Measurements from ENCODE around the gene SLC25A25. TPM values are rescaled to one million over a fixed set of nuclear protein-coding genes. Genes with fewer than 3 reads are reported as not detected.

SLC25A25 gene
- total and polyA plus RNA-seq, 5 experiments from 2014 or later, result 12.1 to 18.9 (median 17.8) TPM

GRCh38 chr9:128116104-128117083, 48.4 kb downstream of the SLC25A25 start:
- peaks cover 3 to 24% (median 12%) of the 10 kb centered on the region in 4 donors for H3K4me1 Mint-ChIP-seq
- H3K27ac Mint-ChIP-seq, result peak overlapping the region in 3 of 10 donors; percentile 9 to 49 (median 35)
- peaks cover 0 to 22% (median 6%) of the 10 kb centered on the region in 3 donors for H3K36me3 Mint-ChIP-seq
- no peaks in the 10 kb centered on the region for H3K27me3 Mint-ChIP-seq
- H3K4me3 Mint-ChIP-seq, result no peak overlapping the region
- peak in 1 of 10 donors; percentile 60 for DNase-seq
- POLR2A ChIA-PET, result interaction anchor here (0.6 to 1.1 kb wide), 3 partner anchors 13 to 25 kb away, joined by 3 to 4 read pairs (median 3); no protein-coding TSS in a partner anchor
- no peak for ATAC-seq
- no peaks in the 10 kb centered on the region for H3K9me3 Mint-ChIP-seq

GRCh38 chr9:128117613-128118471, 49.8 kb downstream of the SLC25A25 start:
- peak; percentile 90 to 94 for ATAC-seq
- peak overlapping the region in 5 of 10 donors; percentile 25 to 62 (median 50) for H3K4me3 Mint-ChIP-seq
- POLR2A ChIA-PET, result interaction anchor here (0.7 to 1.7 kb wide), 6 partner anchors 11 to 142 kb away, joined by 3 to 8 read pairs (median 4); no protein-coding TSS in a partner anchor
- H3K9me3 Mint-ChIP-seq, result no peaks in the 10 kb centered on the region
- H3K27me3 Mint-ChIP-seq, result no peaks in the 10 kb centered on the region
- peak; percentile 86 to 100 (median 94) for DNase-seq
- H3K36me3 Mint-ChIP-seq, result peaks cover 0 to 29% (median 6%) of the 10 kb centered on the region in 3 donors
- H3K4me1 Mint-ChIP-seq, result peaks cover 3 to 24% (median 12%) of the 10 kb centered on the region in 4 donors
- H3K27ac Mint-ChIP-seq, result peak overlapping the region in 8 of 10 donors; percentile 18 to 92 (median 47)

- H3K4me1 Mint-ChIP-seq, result peaks cover 3 to 24% (median 12%) of the 10 kb centered on the region in 4 donors
- H3K27me3 Mint-ChIP-seq, result no peaks in the 10 kb centered on the region
- H3K4me3 Mint-ChIP-seq, result no peak overlapping the region
- H3K27ac Mint-ChIP-seq, result peak overlapping the region in 1 of 10 donors; percentile 90
- DNase-seq, result no peak
- peaks cover 0 to 31% (median 3%) of the 10 kb centered on the region in 3 donors for H3K36me3 Mint-ChIP-seq
- no peak for ATAC-seq
- POLR2A ChIA-PET, result interaction anchor here (0.7 to 1.7 kb wide), 5 partner anchors 10 to 142 kb away, joined by 3 to 8 read pairs (median 3); no protein-coding TSS in a partner anchor
- H3K9me3 Mint-ChIP-seq, result no peaks in the 10 kb centered on the region
Observed at GRCh38 chr9:128118472-128118857, 50.4 kb downstream of the SLC25A25 start.

- Mint-ChIP-seq H3K36me3 (peaks cover 0 to 35% (median 0%) of the 10 kb centered on the region in 3 donors), H3K27me3 (no peaks in the 10 kb centered on the region), H3K4me3 (no peak overlapping the region), H3K9me3 (no peaks in the 10 kb centered on the region), H3K27ac (peak overlapping the region in 1 of 10 donors; percentile 90), H3K4me1 (peaks cover 3 to 24% (median 12%) of the 10 kb centered on the region in 4 donors)
- peak in 1 of 10 donors; percentile 48 for DNase-seq
- POLR2A ChIA-PET, result interaction anchor here (0.6 kb wide), 1 partner anchor 67 kb away, joined by 3 read pairs; no protein-coding TSS in a partner anchor
- ATAC-seq, result no peak
Observed at GRCh38 chr9:128118971-128119665, 51.1 kb downstream of the SLC25A25 start.

GRCh38 chr9:128120061-128120740, 52.2 kb downstream of the SLC25A25 start:
- Mint-ChIP-seq H3K27me3 (no peaks in the 10 kb centered on the region), H3K4me1 (peaks cover 5 to 30% (median 17%) of the 10 kb centered on the region in 4 donors), H3K9me3 (no peaks in the 10 kb centered on the region), H3K27ac (no peak overlapping the region), H3K4me3 (no peak overlapping the region), H3K36me3 (peaks cover 0 to 38% (median 2%) of the 10 kb centered on the region in 3 donors)
- DNase-seq (peak in 1 of 10 donors; percentile 54), ATAC-seq (no peak)
- POLR2A ChIA-PET, result interaction anchor here (0.6 kb wide), 1 partner anchor 68 kb away, joined by 3 read pairs; no protein-coding TSS in a partner anchor

- peaks cover 0 to 36% (median 2%) of the 10 kb centered on the region in 3 donors for H3K36me3 Mint-ChIP-seq
- H3K27me3 Mint-ChIP-seq, result no peaks in the 10 kb centered on the region
- peaks cover 10 to 32% (median 24%) of the 10 kb centered on the region in 4 donors for H3K4me1 Mint-ChIP-seq
- H3K9me3 Mint-ChIP-seq, result no peaks in the 10 kb centered on the region
- H3K4me3 Mint-ChIP-seq, result no peak overlapping the region
- H3K27ac Mint-ChIP-seq, result no peak overlapping the region
- POLR2A ChIA-PET, result no interaction called here
- ATAC-seq, result no peak
- DNase-seq, result peak in 1 of 10 donors; percentile 55
Observed at GRCh38 chr9:128120741-128121465, 52.9 kb downstream of the SLC25A25 start.

- ATAC-seq (no peak), DNase-seq (no peak)
- Mint-ChIP-seq H3K4me1 (peaks cover 11 to 32% (median 29%) of the 10 kb centered on the region in 4 donors), H3K36me3 (peaks cover 0 to 34% (median 2%) of the 10 kb centered on the region in 3 donors), H3K9me3 (no peaks in the 10 kb centered on the region), H3K27ac (no peak overlapping the region), H3K27me3 (no peaks in the 10 kb centered on the region), H3K4me3 (no peak overlapping the region)
- POLR2A ChIA-PET, result interaction anchor here (0.7 kb wide), 1 partner anchor 20 kb away, joined by 3 read pairs; no protein-coding TSS in a partner anchor
Observed at GRCh38 chr9:128121466-128121810, 53.4 kb downstream of the SLC25A25 start.

GRCh38 chr9:128121924-128122808, 54.1 kb downstream of the SLC25A25 start:
- no peak for DNase-seq
- H3K27ac Mint-ChIP-seq, result no peak overlapping the region
- peaks cover 0 to 34% (median 2%) of the 10 kb centered on the region in 3 donors for H3K36me3 Mint-ChIP-seq
- no peaks in the 10 kb centered on the region for H3K9me3 Mint-ChIP-seq
- H3K4me3 Mint-ChIP-seq, result no peak overlapping the region
- no peak for ATAC-seq
- POLR2A ChIA-PET, result interaction anchor here (0.7 kb wide), 1 partner anchor 20 kb away, joined by 3 read pairs; no protein-coding TSS in a partner anchor
- H3K4me1 Mint-ChIP-seq, result peaks cover 11 to 34% (median 30%) of the 10 kb centered on the region in 4 donors
- H3K27me3 Mint-ChIP-seq, result no peaks in the 10 kb centered on the region

GRCh38 chr9:128122809-128123175, 54.8 kb downstream of the SLC25A25 start:
- Mint-ChIP-seq H3K4me3 (no peak overlapping the region), H3K9me3 (no peaks in the 10 kb centered on the region), H3K36me3 (peaks cover 0 to 34% (median 2%) of the 10 kb centered on the region in 3 donors), H3K27ac (no peak overlapping the region), H3K4me1 (peaks cover 9 to 30% (median 26%) of the 10 kb centered on the region in 4 donors), H3K27me3 (no peaks in the 10 kb centered on the region)
- DNase-seq (peak in 1 of 10 donors; percentile 53), ATAC-seq (no peak)
- POLR2A ChIA-PET, result no interaction called here

GRCh38 chr9:128123451-128124080, 55.5 kb downstream of the SLC25A25 start:
- peaks cover 0 to 34% (median 2%) of the 10 kb centered on the region in 3 donors for H3K36me3 Mint-ChIP-seq
- H3K4me1 Mint-ChIP-seq, result peaks cover 12 to 31% (median 23%) of the 10 kb centered on the region in 4 donors
- peak overlapping the region in 1 of 10 donors; percentile 18 for H3K27ac Mint-ChIP-seq
- H3K4me3 Mint-ChIP-seq, result no peak overlapping the region
- H3K27me3 Mint-ChIP-seq, result no peaks in the 10 kb centered on the region
- peak in 1 of 10 donors; percentile 30 for DNase-seq
- no peak for ATAC-seq
- H3K9me3 Mint-ChIP-seq, result no peaks in the 10 kb centered on the region
- POLR2A ChIA-PET, result no interaction called here
